ENCODE data around the gene NNT.

DNA sequence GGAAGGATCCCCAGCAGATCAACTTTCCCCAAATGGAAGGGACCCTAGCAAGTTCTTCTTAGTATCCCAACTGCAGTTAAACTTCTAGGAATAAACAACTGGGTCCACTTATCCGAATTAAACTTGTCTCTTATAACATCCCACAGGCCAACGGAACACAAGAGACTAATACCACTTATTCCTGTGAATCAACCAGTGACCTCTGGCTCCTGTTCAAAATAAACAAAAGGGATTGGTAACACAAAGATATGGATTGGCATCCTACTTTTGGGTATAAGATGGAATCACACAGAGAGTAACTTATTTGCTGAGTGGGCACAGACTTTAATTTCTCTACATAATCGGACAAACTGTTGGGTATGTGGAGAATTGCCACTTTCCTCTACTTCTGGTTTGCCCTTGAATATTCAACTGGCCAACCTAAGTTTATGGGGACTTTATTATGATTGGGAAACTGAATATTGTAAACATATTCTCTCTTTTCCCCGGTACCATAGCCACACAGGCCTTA is 33.7 kb upstream of the NNT start:
- TF ChIP-seq EZH2phosphoT487 (IDR thresholded peaks at IDR 0.05) (no peak), CTCF (IDR thresholded peaks at IDR 0.05) (no peak)

All from neural progenitor cell (in vitro differentiated cells).